GM18907 (cell line): Measurements from ENCODE around the gene EPHA5.
"Not testable (repeated sequence)": the region's sequence is repeated elsewhere in the genome, so short reads cannot be mapped to it uniquely, and the experiment has no call there.

Experiments
- ATAC-seq: cut with Tn5 transposase; IDR thresholded peaks from one replicate; pipeline ENCODE4 v1.9.1; 2021; ENCODE audit warnings: mild to moderate bottlenecking, moderate library complexity; ENCODE audit not compliant: unreplicated experiment

The EPHA5 gene

DNA sequence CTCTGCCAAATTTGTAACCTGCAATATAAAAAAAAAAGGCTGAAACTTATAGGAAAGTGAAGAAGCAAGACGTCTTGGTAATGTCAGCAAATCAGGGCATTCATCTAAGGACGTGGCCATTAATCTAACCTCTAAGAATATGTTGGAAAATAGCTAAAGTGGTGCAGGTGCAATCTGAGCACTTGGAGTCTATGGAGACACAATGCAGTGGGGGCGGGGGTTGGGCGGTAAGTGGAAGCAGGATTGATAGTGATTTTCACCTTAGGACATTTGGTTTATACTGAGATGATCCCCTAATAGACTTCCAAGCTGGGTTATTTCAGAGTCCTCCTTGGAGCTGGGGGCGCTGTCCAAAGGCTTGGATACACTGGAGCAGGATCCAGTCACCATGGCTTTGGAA is 283.4 kb downstream of the EPHA5 start:
- ATAC-seq: no peak

DNA sequence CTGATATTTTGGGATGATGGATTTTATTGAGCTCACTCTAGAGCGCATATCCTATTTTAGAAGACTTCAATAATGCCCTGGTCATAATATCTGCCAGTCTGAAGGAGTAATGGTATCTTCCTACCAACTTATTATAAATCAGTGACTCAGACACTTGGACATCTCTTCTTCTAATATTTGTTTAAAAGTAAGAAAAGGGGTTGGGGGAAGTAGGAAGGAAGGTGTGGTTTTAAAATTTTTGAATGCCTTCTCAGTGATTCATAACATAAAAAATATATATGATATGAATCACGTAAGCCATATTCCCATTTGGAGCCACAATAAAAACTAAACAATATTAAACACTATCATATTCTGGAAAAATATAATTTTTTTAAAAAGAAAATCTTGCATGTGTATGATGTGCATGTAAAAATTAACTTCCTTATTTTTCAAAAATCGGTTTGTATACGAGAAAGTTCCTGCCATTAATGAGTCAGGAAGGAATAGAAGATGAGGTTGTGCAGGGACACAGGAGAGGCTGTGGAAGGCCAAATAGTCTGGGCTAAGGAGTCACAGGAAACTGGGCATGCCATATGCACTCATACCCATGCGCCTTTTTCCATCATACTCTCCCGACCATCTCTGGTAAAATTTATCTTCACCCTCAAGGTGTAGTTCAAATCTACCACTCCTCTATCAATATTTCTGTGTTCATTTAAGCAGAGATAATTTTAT is 286.5 kb downstream of the EPHA5 start:
- ATAC-seq: no peak

DNA sequence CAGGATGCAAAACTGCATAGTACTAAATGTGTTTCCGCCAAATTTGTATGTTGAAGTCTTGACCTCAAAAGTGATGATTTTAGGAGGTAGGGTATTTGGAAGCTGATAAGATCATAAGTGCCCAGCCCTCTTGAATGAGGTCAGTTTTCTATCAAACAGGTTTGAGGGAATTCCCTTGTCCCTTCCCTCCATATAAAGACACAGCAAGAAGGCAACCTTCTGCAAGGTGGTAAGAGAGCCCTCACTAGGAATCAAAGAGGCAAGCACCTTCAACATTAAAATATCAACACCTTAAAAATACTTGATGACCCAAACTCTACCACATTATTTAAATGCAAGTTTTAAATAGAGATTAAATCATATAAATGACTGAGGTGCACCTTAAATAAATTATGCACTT is 288.6 kb downstream of the EPHA5 start:
- no peak for ATAC-seq

DNA sequence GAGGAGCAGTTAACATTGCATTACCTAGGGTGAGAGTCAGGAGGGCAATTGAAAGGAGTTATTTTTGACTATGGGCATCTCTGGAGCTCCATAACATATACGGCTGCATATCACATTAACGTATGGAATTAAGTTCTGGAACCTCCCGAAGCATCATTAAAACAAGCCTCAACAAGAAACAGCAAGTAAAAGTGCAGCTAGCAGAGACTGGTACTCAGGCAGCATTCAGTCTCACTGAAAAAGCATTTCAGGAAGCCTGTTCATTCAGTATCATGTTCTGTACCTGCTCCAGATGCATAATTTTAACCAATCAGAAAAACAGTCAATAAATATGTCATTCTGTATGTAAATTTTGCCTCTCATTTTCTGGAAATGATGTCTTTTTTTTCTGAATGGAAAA is 299.6 kb downstream of the EPHA5 start:
- ATAC-seq: no peak

DNA sequence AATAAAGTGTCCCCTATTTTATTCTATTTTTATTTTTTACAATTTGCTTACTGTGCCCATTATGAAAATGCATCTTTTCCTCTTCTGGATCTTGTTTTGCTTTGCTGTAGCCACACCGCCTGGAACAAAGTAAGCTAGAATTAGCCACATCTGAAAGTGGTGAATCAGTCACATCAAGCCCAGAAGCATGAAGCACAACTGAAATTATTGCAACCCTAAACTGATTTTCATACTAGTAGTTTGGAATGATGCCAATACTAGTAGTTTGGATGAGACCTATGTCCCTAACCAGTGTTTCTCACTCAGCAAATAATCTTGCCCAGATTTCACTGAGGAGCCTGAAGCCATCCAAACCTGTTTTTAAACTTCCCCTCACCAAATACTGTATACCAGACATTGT is 303.0 kb downstream of the EPHA5 start:
- no peak for ATAC-seq

DNA sequence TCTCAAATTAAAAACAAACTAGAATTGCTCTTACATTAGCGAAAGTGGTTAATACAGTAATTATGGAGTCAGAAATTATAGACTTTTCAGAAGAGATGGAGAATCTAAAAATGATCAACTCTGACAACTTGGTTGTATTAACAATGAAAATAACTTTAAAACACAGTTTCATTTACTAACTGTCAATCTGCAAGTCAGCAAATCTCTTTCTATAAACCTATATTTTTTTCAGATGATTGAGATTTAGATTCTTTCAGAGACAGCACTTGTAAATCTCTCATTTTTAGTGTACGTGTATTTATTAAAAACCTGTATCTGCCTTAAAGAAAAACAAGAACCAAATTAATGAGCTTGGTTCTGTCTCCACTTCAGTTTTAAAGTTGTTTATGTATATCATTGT is 311.4 kb downstream of the EPHA5 start:
- ATAC-seq: no peak

DNA sequence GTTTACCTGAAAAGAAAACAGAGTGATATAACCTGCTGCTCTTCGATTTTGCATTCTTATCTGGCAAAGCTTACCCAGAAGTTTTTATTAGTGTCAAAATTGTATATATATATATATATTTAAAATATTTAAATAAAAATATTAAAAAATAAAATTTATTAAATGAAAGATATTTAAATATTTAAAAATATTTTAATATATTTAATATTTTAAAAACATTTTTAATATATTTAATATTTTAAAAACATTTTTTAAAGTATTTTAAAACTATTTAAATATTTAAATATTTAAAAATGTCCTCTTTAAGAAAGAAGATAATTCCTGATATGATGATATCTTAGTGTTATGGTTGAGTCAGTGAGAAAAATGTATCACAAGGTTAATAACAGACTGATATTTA is 317.2 kb downstream of the EPHA5 start:
- no peak for ATAC-seq

DNA sequence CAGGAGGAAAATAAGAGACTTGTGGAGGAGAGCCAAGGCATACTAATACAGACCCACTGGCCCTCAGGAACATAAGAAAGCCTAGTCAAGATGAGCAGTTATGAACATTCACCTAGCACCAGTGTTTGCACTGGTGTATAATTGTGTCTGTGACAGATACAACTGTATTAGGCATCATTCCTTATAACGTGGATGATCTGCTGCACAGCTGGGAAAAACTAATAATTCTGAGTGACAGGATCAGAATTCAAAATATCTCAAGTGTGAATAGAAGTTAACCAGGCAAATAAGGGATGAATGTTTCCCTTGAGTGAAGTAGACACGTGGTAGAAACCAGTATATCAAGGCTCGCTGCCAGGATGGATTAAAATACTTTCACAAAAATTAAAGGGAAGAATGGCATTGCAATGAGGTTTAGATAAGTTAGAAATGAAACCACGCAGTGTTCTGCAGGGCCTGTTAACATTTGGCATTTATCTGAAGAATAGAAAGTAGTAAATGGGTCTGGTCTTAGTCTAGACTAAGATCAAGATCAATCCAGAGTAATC is 325.9 kb downstream of the EPHA5 start:
- no peak for ATAC-seq

DNA sequence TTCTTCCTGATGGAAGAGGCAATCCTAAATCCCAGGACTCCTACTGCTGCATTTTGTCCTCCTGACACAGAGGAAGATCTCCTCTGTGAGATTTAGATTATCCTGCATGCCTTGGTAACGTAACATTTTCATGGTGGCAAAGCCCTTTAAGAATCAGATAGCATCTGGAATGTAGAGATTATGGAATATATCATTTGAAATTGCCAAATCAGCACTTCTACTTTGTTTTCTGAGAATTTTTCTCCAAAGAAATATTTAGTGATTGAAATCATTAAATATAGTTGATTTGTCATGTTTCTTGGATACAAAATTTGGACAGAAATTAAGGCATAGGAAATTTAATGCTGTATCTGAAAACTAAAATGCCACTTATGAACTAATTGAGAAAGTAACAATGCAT is 326.9 kb downstream of the EPHA5 start:
- no peak for ATAC-seq

DNA sequence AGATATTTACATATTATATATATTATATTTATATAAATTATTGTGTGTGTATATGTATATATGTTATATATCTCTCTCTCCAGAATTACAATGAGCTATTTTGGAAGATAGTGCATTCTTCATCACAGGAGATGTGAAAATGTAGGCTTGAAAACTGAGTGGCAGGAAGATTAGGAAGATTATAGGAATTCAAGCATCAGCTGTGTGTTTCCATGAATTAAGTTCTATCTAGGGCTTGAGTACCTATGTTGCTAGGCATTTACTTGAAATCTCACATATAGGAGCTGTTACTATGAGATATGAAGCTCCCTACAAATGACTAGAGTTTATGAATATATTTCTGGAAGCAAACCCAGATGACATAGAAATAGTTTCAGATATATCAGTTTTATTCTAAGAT is 328.7 kb downstream of the EPHA5 start:
- no peak for ATAC-seq

DNA sequence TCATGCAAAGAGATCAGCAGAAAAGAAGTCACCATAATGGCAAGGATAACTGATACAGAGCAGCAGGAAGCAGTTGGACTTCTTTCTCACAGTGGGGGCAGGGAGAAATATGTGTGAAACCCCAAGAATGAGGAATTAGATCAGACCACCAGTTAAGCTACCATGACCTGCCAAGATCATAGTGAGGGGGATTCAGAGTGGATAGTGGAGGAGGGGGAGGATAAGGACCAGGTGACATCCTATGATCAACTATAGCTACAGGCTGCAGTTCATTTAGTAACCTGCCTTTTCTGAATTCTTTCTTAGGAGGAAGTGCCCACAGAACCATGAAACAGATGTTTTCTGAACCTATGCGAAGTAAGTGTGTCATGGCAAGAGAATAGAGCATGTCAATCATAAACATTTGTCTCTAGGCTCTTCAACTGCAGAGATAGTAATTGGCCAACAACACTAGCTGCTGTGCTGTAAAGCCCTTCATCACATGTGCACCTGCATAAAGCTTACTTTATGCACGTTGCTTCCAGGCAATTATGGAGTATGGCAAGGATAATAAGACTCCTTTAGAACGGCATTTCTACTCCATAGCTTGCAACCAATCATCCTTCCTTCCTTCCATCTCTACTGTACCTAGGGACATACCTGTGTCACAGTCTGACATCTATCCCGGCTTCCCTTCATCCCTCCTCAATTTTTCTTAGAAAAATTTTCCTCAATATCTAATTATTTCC is 329.7 kb downstream of the EPHA5 start:
- ATAC-seq: no peak

DNA sequence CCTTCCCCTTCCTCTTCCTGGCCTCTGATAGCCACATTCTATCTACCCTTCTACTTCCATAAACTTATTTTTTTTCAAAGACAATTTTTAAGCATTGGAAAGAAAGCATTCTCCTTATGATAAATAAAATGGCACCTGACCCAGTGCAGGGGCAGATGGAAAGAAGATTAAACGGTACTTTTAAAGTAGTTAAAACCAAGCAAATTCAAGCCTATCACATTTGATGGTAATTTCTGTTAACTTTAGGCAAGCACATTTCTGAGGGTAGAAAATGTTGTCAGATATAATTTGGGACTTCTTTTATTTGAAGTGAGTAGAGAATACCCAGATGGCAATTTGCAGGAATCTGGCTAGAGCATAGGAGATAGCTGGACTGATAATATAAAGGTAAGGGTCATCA is 332.9 kb downstream of the EPHA5 start:
- no peak for ATAC-seq

DNA sequence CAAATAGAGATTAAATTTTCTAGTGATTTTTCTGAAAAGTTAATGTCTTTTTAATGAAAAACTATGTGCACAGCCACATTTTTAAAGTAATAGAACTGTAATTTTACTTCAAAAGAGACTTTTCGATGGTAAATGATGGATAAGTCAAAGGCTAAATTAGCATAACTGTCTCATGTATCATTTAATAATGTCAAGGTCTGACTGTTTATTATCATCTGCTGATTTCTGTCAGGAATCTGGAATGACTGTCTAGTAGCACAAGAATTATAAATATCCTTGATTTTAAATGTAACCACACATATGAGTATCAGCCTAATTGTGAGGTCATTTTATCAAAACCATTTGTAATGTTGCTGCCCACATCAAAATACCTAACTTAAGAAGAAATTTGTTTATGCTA is 333.8 kb downstream of the EPHA5 start:
- no peak for ATAC-seq

DNA sequence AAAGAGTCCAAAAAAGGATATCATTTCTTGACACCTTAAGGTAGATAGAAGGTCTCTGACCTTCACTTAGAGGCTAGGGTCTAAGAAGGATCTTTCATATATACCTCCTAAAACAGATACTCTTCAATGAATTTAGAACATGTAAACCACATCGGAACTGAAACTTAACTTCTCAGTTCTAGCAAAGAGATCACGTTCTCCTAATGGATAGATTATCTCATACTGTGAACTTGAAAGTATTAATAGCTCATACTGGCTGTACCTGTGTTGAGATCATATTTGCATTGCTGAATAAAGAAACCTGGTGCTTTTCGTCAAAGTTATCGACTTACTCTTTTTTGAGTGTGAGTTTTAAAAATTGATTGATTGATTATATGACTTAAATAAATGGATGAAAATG is 353.8 kb downstream of the EPHA5 start:
- ATAC-seq: no peak

DNA sequence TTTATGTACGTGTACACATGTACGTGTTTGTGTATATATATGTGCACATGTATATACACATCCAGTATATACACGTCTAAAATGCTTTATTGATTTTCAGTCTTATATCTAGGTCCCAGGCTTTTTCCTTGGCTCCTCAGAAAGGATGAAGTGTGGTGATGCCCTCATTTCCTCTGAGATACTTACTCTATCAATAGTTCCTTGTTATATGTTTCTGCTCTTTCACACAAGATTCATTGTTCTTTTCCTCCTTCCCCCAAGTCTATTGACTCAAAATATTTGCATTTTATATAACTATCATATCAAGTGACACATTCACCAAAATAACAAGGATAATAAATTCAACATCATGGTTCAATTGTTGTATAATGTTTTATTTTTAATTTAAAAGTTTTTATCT is 359.2 kb downstream of the EPHA5 start:
- no peak for ATAC-seq

DNA sequence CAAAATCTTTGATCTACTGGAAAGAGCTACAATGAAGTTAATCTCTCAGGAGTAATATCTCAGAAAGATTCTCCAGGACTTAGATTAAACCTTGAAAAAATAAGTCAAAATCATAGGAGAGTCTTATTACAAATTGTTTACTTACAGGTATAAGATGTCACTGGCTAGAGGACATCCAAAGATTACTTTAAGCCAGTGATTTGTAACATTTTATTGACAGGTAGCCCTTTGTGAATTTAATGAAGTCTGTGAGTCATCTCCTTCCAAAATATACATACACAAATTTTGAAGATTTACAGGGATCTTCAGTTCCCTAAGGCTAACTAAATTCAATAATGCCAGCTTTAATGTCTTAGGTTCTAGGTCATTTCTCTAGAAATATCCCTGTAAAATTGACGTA is 359.7 kb downstream of the EPHA5 start:
- ATAC-seq: no peak

DNA sequence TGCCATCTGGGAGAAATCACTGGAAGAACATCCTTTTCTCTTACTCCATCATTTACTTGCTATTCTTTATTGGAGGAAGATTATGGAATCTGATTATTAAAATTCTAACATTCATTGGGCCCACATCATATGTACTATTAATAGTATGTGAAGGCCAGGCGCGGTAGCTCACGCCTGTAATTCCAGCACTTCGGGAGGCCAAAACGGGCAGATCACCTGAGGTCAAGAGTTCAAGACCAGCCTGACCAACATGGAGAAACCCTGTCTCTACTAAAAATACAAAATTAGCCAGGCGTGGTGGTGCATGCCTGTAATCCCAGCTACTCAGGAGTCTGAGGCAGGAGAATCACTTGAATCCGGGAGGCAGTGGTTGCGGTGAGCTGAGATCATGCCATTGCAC is 361.7 kb downstream of the EPHA5 start:
- not testable (repeated sequence) for ATAC-seq

DNA sequence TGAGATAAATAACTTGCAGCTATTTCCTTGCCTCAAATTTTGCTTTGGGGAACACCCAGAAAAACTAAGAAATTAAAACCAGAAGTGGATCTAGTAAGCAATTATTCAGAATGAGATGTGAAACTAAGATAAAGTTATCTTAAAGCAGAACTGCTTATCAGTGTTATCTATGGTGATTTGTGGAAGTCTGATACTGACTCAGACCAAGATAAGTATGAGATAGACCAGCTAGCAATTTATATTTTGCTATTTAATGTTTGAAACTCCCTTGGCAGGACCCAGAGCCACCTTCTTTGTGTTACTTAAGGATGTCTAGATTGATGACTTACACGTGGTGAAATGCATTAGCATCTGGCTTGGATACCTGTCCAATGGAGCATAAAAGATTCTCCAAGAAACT is 368.1 kb downstream of the EPHA5 start:
- ATAC-seq: no peak

DNA sequence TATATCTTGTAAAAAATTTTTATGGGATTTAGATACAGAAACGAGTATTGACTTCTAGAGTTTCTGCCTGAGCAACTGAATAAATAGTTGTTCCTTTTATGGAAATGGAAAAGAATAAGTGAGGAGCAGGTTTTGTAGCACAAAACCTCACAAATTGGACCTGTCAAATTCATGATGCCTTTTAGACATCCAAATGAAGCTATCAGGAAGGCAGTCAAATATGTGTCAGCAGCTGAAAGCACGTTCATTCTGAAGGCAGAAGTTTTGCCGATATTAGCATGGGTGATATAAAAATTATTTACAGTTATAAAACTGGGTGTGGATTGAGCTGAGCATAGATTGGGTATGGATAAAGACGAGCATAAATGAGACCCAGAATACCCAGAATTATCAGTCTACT is 374.0 kb downstream of the EPHA5 start:
- no peak for ATAC-seq

DNA sequence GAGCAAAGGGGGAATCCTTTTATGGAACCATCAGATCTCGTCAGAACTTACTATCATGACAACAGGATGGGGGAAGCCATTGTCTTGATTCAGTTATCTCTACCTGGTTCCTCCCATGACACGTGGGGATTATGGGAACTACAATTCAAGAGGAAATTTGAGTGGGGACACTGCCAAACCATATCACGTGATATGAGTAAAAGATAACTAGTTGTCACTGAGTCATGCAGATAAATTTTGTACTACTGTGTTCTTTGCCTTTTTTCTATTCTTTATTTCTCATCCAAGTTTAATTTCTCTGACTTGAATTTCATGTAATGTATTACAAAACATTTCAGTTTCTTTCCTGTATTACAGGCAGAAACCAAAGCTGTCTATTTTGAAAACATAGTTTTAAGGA is 383.2 kb downstream of the EPHA5 start:
- no peak for ATAC-seq
